ENCODE data around the gene RPL5.
"Not testable (repeated sequence)": the region's sequence is repeated elsewhere in the genome, so short reads cannot be mapped to it uniquely, and the experiment has no call there.

The RPL5 gene

DNA sequence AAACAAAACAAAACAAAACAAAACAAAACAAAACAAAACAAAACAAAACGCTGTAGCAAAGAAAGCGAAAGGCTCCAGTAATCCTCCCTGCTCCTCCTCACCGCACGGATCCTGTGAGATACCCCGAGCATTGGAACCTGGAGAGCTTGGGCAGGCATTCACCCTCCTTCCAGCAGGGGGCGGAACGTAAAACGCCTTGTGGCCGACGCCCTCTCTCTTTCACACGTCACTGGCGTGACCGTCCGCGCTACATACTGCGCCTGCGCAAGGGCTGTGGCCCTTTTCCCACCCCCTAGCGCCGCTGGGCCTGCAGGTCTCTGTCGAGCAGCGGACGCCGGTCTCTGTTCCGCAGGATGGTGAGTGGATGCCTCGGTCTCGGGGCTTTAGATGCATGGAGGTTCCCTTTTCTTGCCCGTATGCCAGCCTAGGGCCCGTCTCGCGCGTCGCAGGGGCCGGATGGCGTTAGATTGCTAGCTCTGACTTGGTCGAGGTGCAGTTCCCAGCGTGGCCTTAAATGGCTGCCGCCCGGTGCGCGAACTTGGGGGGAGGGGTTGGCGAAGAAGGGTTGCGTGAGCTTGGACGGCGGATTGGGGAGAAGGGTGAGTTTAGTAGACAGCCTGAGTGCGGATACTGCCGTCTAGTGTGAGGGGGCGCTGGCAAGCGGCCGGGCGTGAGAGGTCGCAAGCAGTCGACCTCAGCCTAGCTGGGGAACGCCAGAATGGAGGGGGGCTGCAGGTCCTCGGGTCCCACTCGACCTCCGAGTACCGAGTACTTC lies at the start of gene RPL5:
Gene RPL5, plus strand, starts transcription at position 279 of the 775 bp plus-strand sequence. Its CDS starts 75 bp downstream, at position 354.
- DNase-seq = peak; percentile 98

GRCh38 chr1:92783550-92783949 lies 48.3 kb upstream of the RPL5 start:
- not testable (repeated sequence) for DNase-seq

- DNase-seq = peak; percentile 1
These were observed 47.7 kb upstream of the RPL5 start for GRCh38 chr1:92784021-92784638.

DNA sequence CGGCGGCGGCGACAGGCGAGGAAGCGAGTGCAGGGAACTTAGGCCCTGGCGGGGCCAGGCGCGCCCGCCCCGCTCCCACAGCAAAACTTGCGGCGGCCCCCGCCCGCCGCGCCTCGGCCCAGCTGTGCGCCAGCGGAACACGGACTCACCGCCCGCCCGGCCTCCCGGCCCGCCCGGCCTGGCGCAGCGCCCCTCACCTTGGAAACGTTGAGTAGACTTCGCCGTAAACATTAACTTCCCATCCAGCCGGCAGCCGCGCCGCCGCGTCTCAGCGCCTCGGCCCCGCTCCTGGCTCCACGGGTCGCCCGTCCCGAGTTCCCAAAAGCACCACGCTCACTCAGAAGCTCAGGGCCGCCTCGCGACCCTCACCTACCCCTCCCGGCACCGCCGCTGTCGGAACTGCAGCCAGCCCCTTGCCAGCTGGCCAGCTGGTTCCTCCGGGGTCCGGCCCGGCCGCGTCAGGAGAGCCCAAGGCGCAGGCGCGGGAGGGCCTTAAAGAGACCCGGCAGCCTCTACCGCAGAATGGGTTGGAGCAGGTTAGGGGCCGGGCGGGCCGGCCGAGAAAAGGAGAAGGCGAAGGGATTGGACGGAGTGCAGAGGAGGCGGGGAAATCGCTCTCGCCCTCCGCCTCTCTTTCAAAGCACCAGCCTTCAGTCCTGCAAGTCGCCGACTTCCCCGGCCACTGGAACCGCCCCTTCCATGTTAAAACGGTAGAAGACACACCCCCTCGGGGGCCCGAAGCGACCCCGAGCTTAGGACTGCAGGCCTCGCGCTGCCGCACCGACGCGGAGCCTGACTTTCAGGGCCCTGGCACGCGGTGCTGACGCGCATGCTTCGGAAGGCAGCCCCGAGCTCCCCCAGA lies 47.0 kb upstream of the RPL5 start, which contains the start of gene EVI5:
Gene EVI5, minus strand, starts transcription at position 470 of the 862 bp plus-strand sequence. CDS start 48,562 bp downstream, outside the sequence.
- peak; percentile 96 for DNase-seq

DNA sequence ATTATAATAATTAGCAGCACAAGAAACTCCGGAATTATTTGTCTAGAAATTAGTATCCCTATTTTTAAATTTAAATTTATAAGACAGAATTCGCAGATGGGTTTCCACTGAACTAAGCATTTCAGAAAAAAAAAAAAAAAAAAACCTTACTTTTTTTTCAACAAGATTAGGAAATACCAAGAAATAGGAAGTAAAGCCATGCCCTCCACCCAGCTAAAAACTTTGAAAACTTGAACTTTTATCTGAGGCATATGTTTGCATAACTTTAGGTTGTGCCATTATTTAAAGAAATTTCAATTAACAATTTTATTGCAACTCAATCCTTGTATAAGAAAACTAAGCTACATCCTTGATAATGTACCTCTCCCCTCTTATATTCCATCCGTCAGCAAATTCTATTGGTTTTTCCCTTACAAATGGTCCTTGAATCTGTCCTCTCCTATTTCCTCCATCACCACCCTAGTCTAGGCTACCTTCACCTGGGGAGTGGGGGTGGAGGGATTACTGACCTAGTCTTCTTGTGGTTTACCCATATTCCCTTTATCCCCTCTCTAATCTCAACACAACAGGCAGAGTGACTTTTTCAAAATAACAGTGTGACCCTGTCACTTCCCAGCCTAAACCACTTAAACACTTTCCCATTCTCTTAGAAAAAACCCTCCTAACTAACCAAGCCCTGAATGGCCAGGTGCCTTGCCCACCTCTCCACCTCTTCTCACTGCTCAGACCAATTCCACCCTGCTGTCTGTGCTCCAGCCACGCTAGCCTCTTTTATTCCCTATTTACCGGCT lies 45.5 kb upstream of the RPL5 start:
- no peak for DNase-seq

- DNase-seq = no peak
These were observed 41.8 kb upstream of the RPL5 start for GRCh38 chr1:92790081-92790480.

DNA sequence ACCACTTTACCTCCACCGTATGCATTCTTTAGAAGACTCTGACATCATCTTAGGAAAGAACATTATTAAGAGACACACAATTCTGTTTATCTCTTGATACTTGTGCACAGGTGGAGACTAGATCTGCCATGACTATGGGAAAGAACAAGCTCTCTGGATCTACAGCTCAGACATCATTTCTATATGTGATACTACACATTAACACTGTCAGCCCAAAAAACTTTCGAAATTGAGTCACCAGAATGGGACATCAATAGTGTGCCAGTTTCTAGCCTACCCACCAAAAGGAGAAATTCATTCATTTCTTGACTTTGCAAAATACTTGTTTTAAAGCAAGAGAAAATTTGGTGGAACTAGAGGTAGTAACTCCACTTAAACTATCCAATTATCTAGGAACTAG lies 41.0 kb upstream of the RPL5 start:
- DNase-seq = no peak

DNA sequence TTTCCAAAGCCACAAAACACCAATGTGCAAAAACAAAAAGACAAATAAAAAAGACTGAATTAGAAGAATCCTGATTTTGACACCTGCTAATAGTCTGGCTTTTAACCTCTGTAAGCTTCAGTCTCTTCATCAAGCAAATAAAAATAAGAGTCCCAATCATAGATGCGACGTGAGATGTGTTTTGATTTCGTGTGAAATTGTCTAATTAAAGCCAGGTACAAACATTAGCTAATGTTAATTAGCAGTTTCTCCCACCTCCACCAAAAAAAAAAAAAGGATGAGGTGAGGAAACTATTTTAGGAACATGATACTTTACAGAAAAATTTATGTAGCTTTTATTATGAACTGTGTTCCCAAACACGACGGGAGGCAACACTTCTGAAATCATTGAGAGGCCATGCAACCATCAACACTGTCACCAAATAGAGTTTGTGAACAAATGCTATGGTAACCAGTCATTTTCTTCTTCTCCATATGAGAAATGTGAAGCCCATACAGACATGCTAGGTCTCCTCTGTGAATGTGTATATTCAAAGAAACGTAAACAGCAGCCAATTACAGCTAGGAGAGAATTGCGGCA lies 40.3 kb upstream of the RPL5 start:
- DNase-seq = peak; percentile 30

DNA sequence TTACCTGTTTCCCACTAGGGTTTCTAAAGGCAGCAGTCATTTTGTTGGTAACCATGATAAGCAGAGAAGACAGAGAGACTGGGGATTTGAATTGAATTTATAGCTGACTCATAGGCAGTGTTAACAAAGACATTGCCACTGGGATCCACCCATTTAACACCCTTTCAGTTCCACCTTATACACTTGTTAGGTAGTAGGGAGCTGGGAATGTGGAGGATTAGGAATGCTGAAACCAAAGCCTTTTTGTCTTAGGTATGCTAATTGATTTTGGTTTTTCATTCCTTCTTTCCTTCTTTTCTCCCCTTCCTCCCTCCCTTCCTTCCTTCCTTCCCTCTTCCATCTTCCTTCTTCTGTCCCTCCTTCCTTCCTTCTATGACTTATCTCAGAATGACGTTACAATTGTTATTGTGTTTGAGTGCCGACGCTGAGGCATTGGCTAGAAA lies 39.5 kb upstream of the RPL5 start:
- DNase-seq = no peak

DNA sequence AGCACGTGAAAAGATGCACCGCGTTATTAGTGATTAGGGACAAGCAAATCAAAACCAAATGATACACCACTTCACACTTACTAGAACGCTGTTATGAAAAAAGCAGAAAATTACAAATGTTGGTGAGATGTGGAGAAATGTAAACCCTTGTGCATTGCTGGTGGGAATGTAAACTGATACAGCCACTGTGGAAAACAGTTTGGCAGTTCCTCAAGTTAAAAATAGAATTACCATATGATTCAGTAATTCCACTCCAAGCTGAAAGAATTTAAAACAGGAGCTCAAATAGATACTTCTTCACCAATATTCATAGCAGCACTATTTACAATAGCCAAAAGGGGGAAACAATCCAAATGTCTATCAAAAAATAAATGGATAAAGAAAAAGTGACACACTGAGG lies 36.7 kb upstream of the RPL5 start:
- no peak for DNase-seq

DNA sequence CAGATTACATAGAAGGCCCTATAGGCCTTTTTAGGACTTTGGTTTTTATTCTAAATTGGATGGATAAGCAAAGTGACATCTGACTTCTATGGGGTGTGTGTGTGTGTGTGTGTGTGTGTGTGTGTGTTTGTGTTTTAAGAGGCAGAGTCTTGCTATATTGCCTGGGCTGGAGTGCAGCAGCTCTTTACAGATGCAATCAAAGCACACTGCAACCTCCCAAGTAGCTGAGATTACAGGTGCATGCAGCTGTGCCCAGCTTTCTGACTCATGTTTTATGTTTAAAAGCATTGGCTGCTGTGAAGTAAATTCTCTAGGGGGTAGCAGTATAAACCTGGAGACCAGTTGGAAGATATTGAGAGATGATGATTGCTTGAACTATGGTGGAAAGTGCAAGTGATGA lies 34.5 kb upstream of the RPL5 start:
- no peak for DNase-seq

DNA sequence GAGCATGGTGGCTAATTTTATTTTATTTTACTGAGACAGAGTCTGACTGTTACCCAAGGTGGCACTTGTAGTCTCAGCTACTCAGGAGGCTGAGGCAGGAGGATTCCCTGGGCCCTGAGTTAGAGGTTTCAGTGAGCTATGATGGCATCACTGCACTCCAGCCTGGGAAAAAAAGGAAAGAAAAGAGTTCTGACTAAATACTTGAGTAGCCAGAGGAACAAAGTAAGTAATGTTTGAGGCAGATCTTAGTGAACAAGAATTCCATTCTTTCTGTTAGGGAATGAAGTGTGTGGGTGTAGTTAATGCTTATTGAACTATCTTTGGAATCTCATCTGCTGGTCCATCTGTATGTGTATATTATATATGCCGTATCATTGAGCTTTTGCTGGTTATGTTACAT lies 33.9 kb upstream of the RPL5 start:
- no peak for DNase-seq

GRCh38 chr1:92803140-92803887 lies 28.5 kb upstream of the RPL5 start:
- DNase-seq = no peak

- DNase-seq = no peak
These were observed 27.1 kb upstream of the RPL5 start for GRCh38 chr1:92804721-92805201.

GRCh38 chr1:92805216-92805615 lies 26.6 kb upstream of the RPL5 start:
- no peak for DNase-seq

- DNase-seq = no peak
These were observed 23.5 kb upstream of the RPL5 start for GRCh38 chr1:92808381-92808780.

- DNase-seq = no peak
These were observed 15.1 kb upstream of the RPL5 start for GRCh38 chr1:92816732-92817131.

- no peak for DNase-seq
These were observed 14.6 kb upstream of the RPL5 start for GRCh38 chr1:92817137-92817697.

DNA sequence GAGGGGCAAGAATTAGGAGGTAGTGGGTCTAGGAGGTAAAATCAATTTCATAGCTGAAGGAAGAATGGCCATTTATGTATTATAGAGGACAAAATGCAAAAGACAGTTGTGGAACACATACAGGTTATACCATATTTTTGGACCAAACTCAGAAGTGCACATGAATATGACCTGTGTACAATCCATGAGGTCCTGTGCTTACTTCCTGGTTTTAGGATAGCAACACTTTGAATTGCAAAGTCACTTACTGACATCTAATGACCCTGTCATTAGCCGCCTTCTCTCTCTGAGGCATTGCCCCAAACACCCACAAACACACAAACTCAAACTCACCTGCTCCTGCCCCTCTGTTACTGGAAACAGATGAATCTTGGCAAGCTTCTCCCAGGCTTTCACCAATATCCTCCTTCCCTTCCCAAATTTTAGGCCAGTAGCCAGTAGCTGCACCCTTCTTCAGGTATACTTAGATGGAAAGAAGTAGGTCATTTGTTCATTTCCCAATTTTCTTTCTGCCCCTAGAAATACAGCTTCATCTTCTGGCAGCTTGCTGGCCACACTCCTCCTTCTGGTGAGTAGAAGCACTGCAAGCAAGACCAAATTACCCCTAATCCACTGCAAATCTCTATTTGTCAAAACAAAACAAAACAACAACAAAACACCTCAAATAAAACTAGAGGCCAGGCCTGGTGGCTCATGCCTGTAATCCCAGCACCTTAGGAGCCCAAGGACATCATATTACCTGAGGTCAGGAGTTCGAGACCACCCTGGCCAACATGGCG lies 13.7 kb upstream of the RPL5 start:
- DNase-seq = no peak

GRCh38 chr1:92820024-92820423 lies 11.8 kb upstream of the RPL5 start:
- no peak for DNase-seq
